Lung (tissue), 12 donors: ENCODE results near the gene CLDND2. TPM values are rescaled to one million over a fixed set of nuclear protein-coding genes. Genes with fewer than 3 reads are reported as not detected.
A peak's percentile ranks its signal among the peaks of the same experiment; 100 is the strongest.

ENCODE experiments used
- ATAC-seq: fragments of 200-7000 bp; cut with Tn5 transposase; one replicate; pipeline ENCODE4 v1.9.1; 2020; ENCODE audit warnings: moderate number of reproducible peaks; ENCODE audit not compliant: insufficient read depth, low FRiP score
- DNase-seq, 3 donors: peaks; one replicate each; pipeline ENCODE4 v3.0.0-alpha.2; 2013 to 2017
- H3K27ac ChIP-seq, 2 donors: one replicate each; pipeline ENCODE4 v1.5.1; 2013; ENCODE audit warnings: mild to moderate bottlenecking in 2 of 2, moderate library complexity in 2 of 2, control low read depth in 1 of 2, inconsistent platforms in 1 of 2, low read depth in 1 of 2, low read length in 1 of 2
- H3K27me3 ChIP-seq, 3 donors: one replicate each; pipeline ENCODE4 v1.5.1; 2013; ENCODE audit warnings: low read length in 2 of 3; ENCODE audit not compliant: control insufficient read depth in 3 of 3, insufficient read depth in 3 of 3
- H3K36me3 ChIP-seq, 4 donors: one replicate each; pipeline ENCODE4 v1.5.1; 2013; ENCODE audit warnings: low read length in 4 of 4, mild to moderate bottlenecking in 1 of 4, moderate library complexity in 1 of 4; ENCODE audit not compliant: control insufficient read depth in 4 of 4, insufficient read depth in 4 of 4
- H3K4me1 ChIP-seq, 5 donors: one replicate each; pipeline ENCODE4 v1.5.1; 2013; ENCODE audit warnings: low read length in 5 of 5, mild to moderate bottlenecking in 2 of 5, moderate library complexity in 1 of 5; ENCODE audit not compliant: control insufficient read depth in 5 of 5, insufficient read depth in 5 of 5
- H3K4me3 ChIP-seq: one replicate; pipeline ENCODE4 v1.5.1; 2013; ENCODE audit warnings: mild to moderate bottlenecking, control low read depth, moderate library complexity
- H3K9ac ChIP-seq, 2 donors: one replicate each; pipeline ENCODE4 v1.5.1; 2013; ENCODE audit warnings: low read length in 2 of 2, control low read depth in 1 of 2; ENCODE audit not compliant: insufficient read depth in 1 of 2
- H3K9me3 ChIP-seq, 4 donors: one replicate each; pipeline ENCODE4 v1.5.1; 2013; ENCODE audit warnings: low read length in 3 of 4, mild to moderate bottlenecking in 1 of 4, moderate library complexity in 1 of 4; ENCODE audit not compliant: control insufficient read depth in 4 of 4, insufficient read depth in 3 of 4
- WGBS, 2 donors: extraction: QIAGEN DNeasy Blood & Tissue Kit; methylation state at CpG; one replicate each; pipeline ENCODE4 v1.1.7; 2013; 5-methylcytosine and 5-hydroxymethylcytosine counted together
- polyA plus RNA-seq, 2 donors: library from polyadenylated mRNA; stranded (reverse); fragments of 200-250 nt; gene quantifications; one replicate each; pipeline ENCODE4 v1.2.1, GENCODE V29; 2013
- total RNA-seq, 2 donors: library from RNA; depleted of rRNA in 1 of 2; stranded (reverse); fragments of >200 nt in 1 of 2; gene quantifications; one replicate each; pipeline ENCODE4 v1.2.1, GENCODE V29; 2014 to 2021
- TF ChIP-seq, protein P1 (sequence below): IDR thresholded peaks from 2 replicates; pipeline ENCODE4 v1.5.1; 2012; ENCODE audit warnings: mild to moderate bottlenecking; ENCODE audit errors: control extremely low read depth, extremely low read depth
- donor health status: control.
- donor health status: control.
- donor health status: Bipolar disorder and iron deficiency.
- donor health status: healthy.
- donor health status: DM: yes; HTN: yes; CAD: no.

CLDND2 gene
- total and polyA plus RNA-seq, 4 donors = 0.45 to 0.92 (median 0.66) TPM; not detected in 1

DNA sequence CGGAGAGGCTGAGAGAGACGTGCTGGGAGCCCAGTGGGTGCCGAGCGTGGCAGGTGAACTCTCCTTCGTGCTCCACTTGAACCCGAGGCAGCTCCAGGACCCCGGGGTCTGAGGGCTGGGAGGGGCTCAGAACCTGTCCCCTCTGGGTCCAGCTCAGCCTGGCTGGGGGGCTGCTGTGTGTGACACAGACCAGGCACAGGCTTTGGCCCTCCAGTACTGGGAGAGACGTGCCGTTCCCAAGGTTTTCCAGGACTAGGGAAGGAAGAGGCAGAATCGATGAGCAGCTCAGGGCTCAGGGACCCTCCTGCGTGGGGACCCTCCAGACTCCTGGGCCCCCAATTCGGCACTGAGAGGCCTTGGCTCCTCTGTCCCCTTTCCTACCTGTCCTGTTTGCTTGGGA lies 46.4 kb upstream of the CLDND2 start:
- no peak for ATAC-seq
- TF ChIP-seq, protein P1, sequence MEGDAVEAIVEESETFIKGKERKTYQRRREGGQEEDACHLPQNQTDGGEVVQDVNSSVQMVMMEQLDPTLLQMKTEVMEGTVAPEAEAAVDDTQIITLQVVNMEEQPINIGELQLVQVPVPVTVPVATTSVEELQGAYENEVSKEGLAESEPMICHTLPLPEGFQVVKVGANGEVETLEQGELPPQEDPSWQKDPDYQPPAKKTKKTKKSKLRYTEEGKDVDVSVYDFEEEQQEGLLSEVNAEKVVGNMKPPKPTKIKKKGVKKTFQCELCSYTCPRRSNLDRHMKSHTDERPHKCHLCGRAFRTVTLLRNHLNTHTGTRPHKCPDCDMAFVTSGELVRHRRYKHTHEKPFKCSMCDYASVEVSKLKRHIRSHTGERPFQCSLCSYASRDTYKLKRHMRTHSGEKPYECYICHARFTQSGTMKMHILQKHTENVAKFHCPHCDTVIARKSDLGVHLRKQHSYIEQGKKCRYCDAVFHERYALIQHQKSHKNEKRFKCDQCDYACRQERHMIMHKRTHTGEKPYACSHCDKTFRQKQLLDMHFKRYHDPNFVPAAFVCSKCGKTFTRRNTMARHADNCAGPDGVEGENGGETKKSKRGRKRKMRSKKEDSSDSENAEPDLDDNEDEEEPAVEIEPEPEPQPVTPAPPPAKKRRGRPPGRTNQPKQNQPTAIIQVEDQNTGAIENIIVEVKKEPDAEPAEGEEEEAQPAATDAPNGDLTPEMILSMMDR = no peak
- WGBS, 2 donors = 85 to 91% methylated on average over 12 of the region's 12 CpGs
- no peaks in the 10 kb centered on the region for H3K4me1 ChIP-seq
- H3K4me3 ChIP-seq = no peak overlapping the region
- H3K36me3 ChIP-seq = no peaks in the 10 kb centered on the region
- no peak overlapping the region for H3K27ac ChIP-seq
- no peaks in the 10 kb centered on the region for H3K9me3 ChIP-seq
- no peaks in the 10 kb centered on the region for H3K27me3 ChIP-seq
- no peak overlapping the region for H3K9ac ChIP-seq
- DNase-seq = no peak

GRCh38 chr19:51410950-51411748 lies 42.3 kb upstream of the CLDND2 start:
- H3K4me3 ChIP-seq = no peak overlapping the region
- no peaks in the 10 kb centered on the region for H3K4me1 ChIP-seq
- peaks cover 0 to 4% (median 0%) of the 10 kb centered on the region in 4 donors for H3K9me3 ChIP-seq
- no peak overlapping the region for H3K27ac ChIP-seq
- 94% methylated on average over 15 of the region's 15 CpGs for WGBS, 2 donors
- H3K27me3 ChIP-seq = no peaks in the 10 kb centered on the region
- H3K9ac ChIP-seq = no peak overlapping the region
- H3K36me3 ChIP-seq = no peaks in the 10 kb centered on the region
- TF ChIP-seq, protein P1 = no peak
- ATAC-seq (no peak), DNase-seq (no peak)

GRCh38 chr19:51407511-51408131 lies 38.8 kb upstream of the CLDND2 start:
- no peaks in the 10 kb centered on the region for H3K4me1 ChIP-seq
- no peak overlapping the region for H3K9ac ChIP-seq
- ATAC-seq (peak; percentile 62), DNase-seq (peak in 2 of 3 donors; percentile 25 to 27)
- no peaks in the 10 kb centered on the region for H3K27me3 ChIP-seq
- H3K36me3 ChIP-seq = no peaks in the 10 kb centered on the region
- peak overlapping the region in 1 of 2 donors; percentile 44 for H3K27ac ChIP-seq
- TF ChIP-seq, protein P1 = peak; percentile 35
- peaks cover 0 to 7% (median under 1%) of the 10 kb centered on the region in 4 donors for H3K9me3 ChIP-seq
- H3K4me3 ChIP-seq = no peak overlapping the region
- 44 to 47% methylated on average over 6 of the region's 6 CpGs for WGBS, 2 donors
